Common myeloid progenitor, CD34-positive (primary cell): ENCODE measurements around the gene PPP2R3A.
A peak's percentile ranks its signal among the peaks of the same experiment; 100 is the strongest.

Source experiments
- CTCF ChIA-PET: fragments of 350-600 bp; sonication (Branson Sonifier 250); formaldehyde crosslinking; loops from one replicate; lab custom pipeline; 2021; ENCODE audit warnings: antibody characterized with exemption; lab: Charles Lee
- POLR2A ChIA-PET: fragments of 350-600 bp; sonication (Branson Sonifier 250); formaldehyde crosslinking; loops from one replicate; lab custom pipeline; 2021; ENCODE audit warnings: antibody characterized with exemption; lab: Charles Lee
- DNase-seq, 3 donors: peaks; one replicate each; pipeline versions ENCODE4 v3.0.0 to v3.0.0-alpha.2; 2013
- H3K27ac ChIP-seq, 2 experiments: 1 replicate in 1 of 2; 2 replicates in 1 of 2; pipeline ENCODE4 v1.7.0; 2013; ENCODE audit warnings: inconsistent platforms in 2 of 2, low read length in 2 of 2, mild to moderate bottlenecking in 2 of 2, low read depth in 1 of 2, moderate library complexity in 1 of 2; ENCODE audit not compliant: severe bottlenecking in 2 of 2, insufficient read depth in 1 of 2, poor library complexity in 1 of 2
- H3K27me3 ChIP-seq, 5 experiments: replicated peaks in 2 of 5; 1 replicate in 3 of 5; 2 replicates in 2 of 5; pipeline versions ENCODE4 v1.6.1 to v1.7.0; 2013; ENCODE audit warnings: low read length in 4 of 5, mild to moderate bottlenecking in 2 of 5, moderate library complexity in 2 of 5, inconsistent platforms in 1 of 5; ENCODE audit not compliant: insufficient read depth in 5 of 5, control insufficient read depth in 4 of 5
- H3K36me3 ChIP-seq, 4 experiments: 1 replicate in 2 of 4; 2 replicates in 2 of 4; pipeline versions ENCODE4 v1.6.1 to v1.7.0; 2013; ENCODE audit warnings: low read length in 3 of 4, control low read depth in 1 of 4, mild to moderate bottlenecking in 1 of 4; ENCODE audit not compliant: control insufficient read depth in 4 of 4, insufficient read depth in 4 of 4
- H3K4me1 ChIP-seq, 4 experiments: 1 replicate in 3 of 4; 2 replicates in 1 of 4; pipeline versions ENCODE4 v1.6.1 to v1.7.1; 2013; ENCODE audit warnings: low read length in 3 of 4, mild to moderate bottlenecking in 3 of 4, control low read depth in 1 of 4, inconsistent platforms in 1 of 4, moderate library complexity in 1 of 4; ENCODE audit not compliant: control insufficient read depth in 4 of 4, insufficient read depth in 4 of 4; ENCODE audit errors: control extremely low read depth in 1 of 4
- H3K4me3 ChIP-seq, 7 experiments: 1 replicate in 4 of 7; 2 replicates in 3 of 7; pipeline versions ENCODE4 v1.5.1 to v1.7.0; 2013; ENCODE audit warnings: mild to moderate bottlenecking in 7 of 7, low read length in 6 of 7, moderate library complexity in 6 of 7, inconsistent platforms in 2 of 7, low read depth in 2 of 7, control low read depth in 1 of 7; ENCODE audit not compliant: insufficient read depth in 4 of 7, control insufficient read depth in 1 of 7; ENCODE audit errors: extremely low read depth in 1 of 7
- H3K9me3 ChIP-seq, 5 experiments: 1 replicate in 4 of 5; 2 replicates in 1 of 5; pipeline versions ENCODE4 v1.6.1 to v1.7.1; 2013; ENCODE audit warnings: low read length in 4 of 5, mild to moderate bottlenecking in 2 of 5, inconsistent platforms in 1 of 5, low read depth in 1 of 5, moderate library complexity in 1 of 5; ENCODE audit not compliant: control insufficient read depth in 4 of 5, insufficient read depth in 2 of 5; ENCODE audit errors: control extremely low read depth in 1 of 5
- WGBS: methylation state at CpG from one replicate; pipeline ENCODE4 v1.1.5; 2013; ENCODE audit not compliant: insufficient coverage; 5-methylcytosine and 5-hydroxymethylcytosine counted together

Gene PPP2R3A

GRCh38 chr3:136070953-136071949 lies 105.7 kb downstream of the PPP2R3A start:
- Histone ChIP-seq H3K36me3 (no peaks in the 10 kb centered on the region), H3K4me3 (no peak overlapping the region), H3K9me3 (no peaks in the 10 kb centered on the region), H3K27ac (no peak overlapping the region), H3K4me1 (peaks cover 3 to 10% (median 6%) of the 10 kb centered on the region in 4 experiments), H3K27me3 (no peaks in the 10 kb centered on the region)
- WGBS = 35% methylated on average over 7 of the region's 9 CpGs
- DNase-seq = peak in 2 of 3 donors; percentile 28 to 37
- ChIA-PET CTCF (interaction anchor here (0.5 to 2.6 kb wide), 11 partner anchors 21 to 961 kb away, joined by 3 to 12 read pairs (median 4); partner anchors contain the start of gene STAG1), POLR2A (no interaction called here)

- Histone ChIP-seq H3K9me3 (no peaks in the 10 kb centered on the region), H3K27ac (no peak overlapping the region), H3K4me3 (no peak overlapping the region), H3K4me1 (peaks cover 3 to 10% (median 6%) of the 10 kb centered on the region in 4 experiments), H3K36me3 (no peaks in the 10 kb centered on the region), H3K27me3 (no peaks in the 10 kb centered on the region)
- CTCF ChIA-PET = interaction anchor here (0.8 to 3.8 kb wide), 8 partner anchors 177 to 957 kb away, joined by 3 to 22 read pairs (median 4); partner anchors contain the start of gene STAG1
- POLR2A ChIA-PET = interaction anchor here (1.0 kb wide), 1 partner anchor 678 kb away, joined by 3 read pairs; no protein-coding TSS in a partner anchor
- DNase-seq = no peak
- WGBS = 100% methylated on average over 1 of the region's 1 CpG
Measured at GRCh38 chr3:136074546-136075170, 109.1 kb downstream of the PPP2R3A start.

GRCh38 chr3:136075218-136075808 lies 109.8 kb downstream of the PPP2R3A start:
- H3K36me3 ChIP-seq = no peaks in the 10 kb centered on the region
- H3K27me3 ChIP-seq = no peaks in the 10 kb centered on the region
- H3K4me1 ChIP-seq = peaks cover 3 to 10% (median 6%) of the 10 kb centered on the region in 4 experiments
- no peaks in the 10 kb centered on the region for H3K9me3 ChIP-seq
- no peak overlapping the region for H3K27ac ChIP-seq
- WGBS = no CpG with 5 or more reads among the region's 1 CpG
- ChIA-PET POLR2A (interaction anchor here (0.7 to 1.0 kb wide), 2 partner anchors 515 to 677 kb away, joined by 3 read pairs; no protein-coding TSS in a partner anchor), CTCF (interaction anchor here (0.8 to 3.8 kb wide), 8 partner anchors 185 to 957 kb away, joined by 3 to 22 read pairs (median 6); partner anchors contain the start of gene STAG1)
- no peak overlapping the region for H3K4me3 ChIP-seq
- peak; percentile 81 to 90 (median 81) for DNase-seq

GRCh38 chr3:136075811-136076210 lies 110.3 kb downstream of the PPP2R3A start:
- DNase-seq = no peak

GRCh38 chr3:136078421-136079364 lies 113.2 kb downstream of the PPP2R3A start:
- POLR2A ChIA-PET = no interaction called here
- peak; percentile 35 to 62 (median 61) for DNase-seq
- Histone ChIP-seq H3K27ac (peak overlapping the region in 1 of 2 experiments; percentile 25), H3K4me3 (no peak overlapping the region), H3K36me3 (no peaks in the 10 kb centered on the region), H3K4me1 (peaks cover 0 to 2% (median 0%) of the 10 kb centered on the region in 4 experiments), H3K27me3 (no peaks in the 10 kb centered on the region), H3K9me3 (peaks cover 0 to under 1% (median 0%) of the 10 kb centered on the region in 5 experiments)
- WGBS = 100% methylated on average over 3 of the region's 6 CpGs
- CTCF ChIA-PET = interaction anchor here (0.8 to 1.4 kb wide), 5 partner anchors 8 to 310 kb away, joined by 3 to 4 read pairs (median 3); no protein-coding TSS in a partner anchor

More at GRCh38 chr3:136075811-136076210, 110.3 kb downstream of the PPP2R3A start:
- ChIA-PET POLR2A (interaction anchor here (0.7 kb wide), 1 partner anchor 515 kb away, joined by 3 read pairs; no protein-coding TSS in a partner anchor), CTCF (interaction anchor here (0.9 to 3.8 kb wide), 5 partner anchors 185 to 956 kb away, joined by 3 to 22 read pairs (median 7); partner anchors contain the start of gene STAG1)
- H3K27me3 ChIP-seq = no peaks in the 10 kb centered on the region
- H3K9me3 ChIP-seq = no peaks in the 10 kb centered on the region
- no peaks in the 10 kb centered on the region for H3K36me3 ChIP-seq
- H3K27ac ChIP-seq = no peak overlapping the region
- H3K4me3 ChIP-seq = no peak overlapping the region
- 100% methylated on average over 1 of the region's 3 CpGs for WGBS
- H3K4me1 ChIP-seq = peaks cover 3 to 10% (median 6%) of the 10 kb centered on the region in 4 experiments
